Tibial nerve (tissue), 4 donors: ENCODE data around the gene RALA. TPM values are rescaled to one million over a fixed set of nuclear protein-coding genes. Genes with fewer than 3 reads are reported as not detected.

Experiments
- DNase-seq, 2 donors: peaks; one replicate each; pipeline ENCODE4 v3.0.0-alpha.2; 2019; ENCODE audit warnings: low spot score in 2 of 2
- H3K27ac ChIP-seq, 4 donors: fragments of 200-600 bp; sonication (generic) in 3 of 4; one replicate each; pipeline ENCODE4 v1.5.1; 2017 to 2019; ENCODE audit warnings: mild to moderate bottlenecking in 1 of 4
- H3K27me3 ChIP-seq, 2 donors: fragments of 200-600 bp; sonication (generic) in 1 of 2; one replicate each; pipeline versions ENCODE4 v1.5.1 to v1.6.0; 2017 to 2019
- H3K36me3 ChIP-seq, 3 donors: fragments of 200-600 bp; sonication (generic); one replicate each; pipeline ENCODE4 v1.5.1; 2018 to 2019
- H3K4me1 ChIP-seq, 4 donors: fragments of 200-600 bp; sonication (generic) in 3 of 4; one replicate each; pipeline ENCODE4 v1.5.1; 2017 to 2019
- H3K4me3 ChIP-seq, 4 donors: fragments of 200-600 bp; sonication (generic) in 3 of 4; one replicate each; pipeline ENCODE4 v1.5.1; 2017 to 2019; ENCODE audit warnings: mild to moderate bottlenecking in 1 of 4, moderate library complexity in 1 of 4
- H3K9me3 ChIP-seq, 4 donors: fragments of 200-600 bp; sonication (generic) in 3 of 4; one replicate each; pipeline ENCODE4 v1.5.1; 2017 to 2019
- CTCF ChIP-seq, 5 experiments: fragments of 200-600 bp in 3 of 5; fragments of 450-650 bp in 2 of 5; sonication (generic) in 3 of 5; IDR thresholded peaks; one replicate each; pipeline ENCODE4 v1.5.1; 2016 to 2019; ENCODE audit warnings: antibody characterized with exemption in 5 of 5, mild to moderate bottlenecking in 3 of 5, moderate library complexity in 2 of 5
- EP300 ChIP-seq, 2 donors: sonication (generic); formaldehyde crosslinking; IDR thresholded peaks; one replicate each; pipeline ENCODE4 v1.6.1; 2017; ENCODE audit warnings: antibody characterized with exemption in 2 of 2, mild to moderate bottlenecking in 1 of 2
- POLR2A ChIP-seq, 2 donors: fragments of 450-650 bp; IDR thresholded peaks; one replicate each; pipeline ENCODE4 v1.6.1; 2017; ENCODE audit warnings: antibody characterized with exemption in 2 of 2, mild to moderate bottlenecking in 2 of 2, moderate library complexity in 2 of 2
- WGBS, 2 donors: methylation state at CpG; one replicate each; pipeline ENCODE4 v1.1.5; 2018; 5-methylcytosine and 5-hydroxymethylcytosine counted together
- total RNA-seq, 4 donors: library from RNA; depleted of rRNA; stranded (reverse); fragments of >200 nt; gene quantifications; one replicate each; pipeline ENCODE4 v1.1.0, GENCODE V29; 2016

The RALA gene
- total RNA-seq, 4 donors from 2014 or later, result 16.7 to 38.2 (median 23.9) TPM

DNA sequence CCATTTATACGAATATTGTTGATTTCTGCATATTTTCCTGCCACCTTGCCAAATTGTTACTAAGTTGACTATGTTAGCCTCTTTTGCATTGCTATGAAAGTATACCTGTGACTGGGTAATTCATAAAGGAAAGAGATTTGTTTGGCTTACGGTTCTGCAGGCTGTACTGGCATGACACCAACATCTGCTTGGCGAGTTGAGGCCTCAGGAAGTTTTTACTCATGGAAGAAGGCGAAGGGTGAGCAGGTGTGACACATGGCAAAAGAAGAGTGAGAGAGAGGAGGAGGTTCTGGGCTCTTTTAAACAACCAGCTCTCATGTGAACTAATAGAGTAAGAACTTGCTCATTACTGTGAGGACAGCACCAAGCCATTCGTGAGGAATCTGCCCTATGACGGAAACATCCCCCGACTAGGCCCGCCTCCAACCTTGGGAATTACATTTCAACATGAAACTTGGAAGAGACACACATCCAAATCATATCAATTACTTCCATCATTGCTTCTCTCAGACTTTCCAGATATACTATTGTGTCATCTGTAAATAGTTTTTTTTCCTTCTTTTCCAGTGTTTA, 8.4 kb downstream of the RALA start:
- TF ChIP-seq EP300 (IDR thresholded peaks at IDR 0.05), result no peak
- no peak for TF ChIP-seq CTCF (IDR thresholded peaks at IDR 0.05)
- TF ChIP-seq POLR2A (IDR thresholded peaks at IDR 0.05), result no peak
- Histone ChIP-seq H3K27me3 (no peaks in the 10 kb centered on the region), H3K4me3 (no peak overlapping the region), H3K9me3 (no peaks in the 10 kb centered on the region), H3K4me1 (peaks cover 0 to 31% (median 4%) of the 10 kb centered on the region in 4 donors), H3K27ac (no peak overlapping the region), H3K36me3 (peaks cover 0 to 24% (median 0%) of the 10 kb centered on the region in 3 donors)
- no peak for DNase-seq
- 84 to 87% methylated on average over 8 of the region's 8 CpGs for WGBS, 2 donors

GRCh38 chr7:39633563-39634477, 10.4 kb downstream of the RALA start:
- Histone ChIP-seq H3K27me3 (no peaks in the 10 kb centered on the region), H3K4me3 (no peak overlapping the region), H3K9me3 (no peaks in the 10 kb centered on the region), H3K4me1 (peaks cover 0 to 16% (median 0%) of the 10 kb centered on the region in 4 donors), H3K36me3 (peaks cover 0 to 24% (median 0%) of the 10 kb centered on the region in 3 donors), H3K27ac (no peak overlapping the region)
- TF ChIP-seq CTCF (IDR thresholded peaks at IDR 0.05), result no peak
- TF ChIP-seq EP300 (IDR thresholded peaks at IDR 0.05), result no peak
- TF ChIP-seq POLR2A (IDR thresholded peaks at IDR 0.05), result no peak
- DNase-seq, result no peak
- 89% methylated on average over 3 of the region's 3 CpGs for WGBS, 2 donors

- WGBS, 2 donors, result 86 to 89% methylated on average over 1 of the region's 1 CpG
- no peaks in the 10 kb centered on the region for H3K27me3 ChIP-seq
These were observed 11.1 kb downstream of the RALA start for GRCh38 chr7:39634478-39634805.

DNA sequence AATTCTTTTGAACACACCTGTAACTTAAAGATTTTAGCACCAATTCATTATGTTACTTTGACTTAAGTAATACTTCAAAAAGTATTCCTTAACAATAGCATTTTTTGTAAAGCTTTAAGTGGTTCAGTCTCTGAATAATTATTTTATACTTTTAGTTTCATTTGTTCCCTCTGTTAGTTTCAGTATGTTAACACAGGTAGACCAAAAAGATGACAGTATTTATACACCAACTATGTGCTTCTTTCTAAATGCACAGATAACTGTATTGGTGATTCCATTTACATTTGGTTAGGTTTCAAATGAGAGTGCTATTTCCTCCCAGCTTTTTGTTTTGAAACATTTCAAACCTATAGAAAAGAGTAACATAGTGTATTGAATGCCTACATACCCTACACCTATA, 14.0 kb downstream of the RALA start:
- Histone ChIP-seq H3K36me3 (no peaks in the 10 kb centered on the region), H3K4me1 (peaks cover 0 to 13% (median 0%) of the 10 kb centered on the region in 4 donors), H3K27me3 (no peaks in the 10 kb centered on the region), H3K4me3 (no peak overlapping the region), H3K27ac (no peak overlapping the region), H3K9me3 (no peaks in the 10 kb centered on the region)
- no peak for DNase-seq
- TF ChIP-seq EP300 (IDR thresholded peaks at IDR 0.05) (no peak), POLR2A (IDR thresholded peaks at IDR 0.05) (no peak), CTCF (IDR thresholded peaks at IDR 0.05) (no peak)

More at GRCh38 chr7:39634478-39634805, 11.1 kb downstream of the RALA start:
- H3K4me3 ChIP-seq, result no peak overlapping the region
- peaks cover 0 to 22% (median 0%) of the 10 kb centered on the region in 3 donors for H3K36me3 ChIP-seq
- no peak overlapping the region for H3K27ac ChIP-seq
- H3K9me3 ChIP-seq, result no peaks in the 10 kb centered on the region
- no peak for DNase-seq
- TF ChIP-seq POLR2A (IDR thresholded peaks at IDR 0.05), result no peak
- TF ChIP-seq CTCF (IDR thresholded peaks at IDR 0.05), result no peak
- TF ChIP-seq EP300 (IDR thresholded peaks at IDR 0.05), result no peak
- peaks cover 0 to 16% (median 0%) of the 10 kb centered on the region in 4 donors for H3K4me1 ChIP-seq

GRCh38 chr7:39637963-39638485, 14.7 kb downstream of the RALA start:
- Histone ChIP-seq H3K27me3 (no peaks in the 10 kb centered on the region), H3K9me3 (no peaks in the 10 kb centered on the region), H3K27ac (no peak overlapping the region), H3K4me3 (no peak overlapping the region), H3K4me1 (peaks cover 0 to 13% (median 0%) of the 10 kb centered on the region in 4 donors), H3K36me3 (no peaks in the 10 kb centered on the region)
- 97 to 100% methylated on average over 1 of the region's 1 CpG for WGBS, 2 donors
- TF ChIP-seq CTCF (IDR thresholded peaks at IDR 0.05) (no peak), EP300 (IDR thresholded peaks at IDR 0.05) (no peak), POLR2A (IDR thresholded peaks at IDR 0.05) (no peak)
- DNase-seq, result no peak
